Endothelial cell of umbilical vein (primary cell): ENCODE measurements around the gene KASH5.

Experiments
- MYC ChIP-seq: IDR thresholded peaks from one replicate; pipeline ENCODE4 v1.6.1; 2011; ENCODE audit warnings: mild to moderate bottlenecking, low read depth, low read length
- TF ChIP-seq, protein P1 (sequence below), 2 donors: IDR thresholded peaks; 1 replicate in 1 of 2; 2 replicates in 1 of 2; pipeline ENCODE4 v1.5.1; 2011; ENCODE audit warnings: low read length in 2 of 2, mild to moderate bottlenecking in 2 of 2, moderate library complexity in 2 of 2, control low read depth in 1 of 2, inconsistent platforms in 1 of 2, low read depth in 1 of 2; ENCODE audit not compliant: insufficient read depth in 1 of 2; ENCODE audit errors: extremely low read depth in 1 of 2

GRCh38 chr19:49339301-49340068, 48.6 kb upstream of the KASH5 start:
- TF ChIP-seq, protein P1, sequence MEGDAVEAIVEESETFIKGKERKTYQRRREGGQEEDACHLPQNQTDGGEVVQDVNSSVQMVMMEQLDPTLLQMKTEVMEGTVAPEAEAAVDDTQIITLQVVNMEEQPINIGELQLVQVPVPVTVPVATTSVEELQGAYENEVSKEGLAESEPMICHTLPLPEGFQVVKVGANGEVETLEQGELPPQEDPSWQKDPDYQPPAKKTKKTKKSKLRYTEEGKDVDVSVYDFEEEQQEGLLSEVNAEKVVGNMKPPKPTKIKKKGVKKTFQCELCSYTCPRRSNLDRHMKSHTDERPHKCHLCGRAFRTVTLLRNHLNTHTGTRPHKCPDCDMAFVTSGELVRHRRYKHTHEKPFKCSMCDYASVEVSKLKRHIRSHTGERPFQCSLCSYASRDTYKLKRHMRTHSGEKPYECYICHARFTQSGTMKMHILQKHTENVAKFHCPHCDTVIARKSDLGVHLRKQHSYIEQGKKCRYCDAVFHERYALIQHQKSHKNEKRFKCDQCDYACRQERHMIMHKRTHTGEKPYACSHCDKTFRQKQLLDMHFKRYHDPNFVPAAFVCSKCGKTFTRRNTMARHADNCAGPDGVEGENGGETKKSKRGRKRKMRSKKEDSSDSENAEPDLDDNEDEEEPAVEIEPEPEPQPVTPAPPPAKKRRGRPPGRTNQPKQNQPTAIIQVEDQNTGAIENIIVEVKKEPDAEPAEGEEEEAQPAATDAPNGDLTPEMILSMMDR (IDR thresholded peaks at IDR 0.05; ENCODE audit: extremely low read depth in 1 of 2, insufficient read depth in 1 of 2, low read depth in 1 of 2, low read length in 2 of 2) = no peak
- no peak for TF ChIP-seq MYC
